HG03175 (cell line): ENCODE data around the gene PHETA1.
"Not testable (repeated sequence)": the region's sequence is repeated elsewhere in the genome, so short reads cannot be mapped to it uniquely, and the experiment has no call there.

Source experiments
- ATAC-seq: cut with Tn5 transposase; IDR thresholded peaks from one replicate; pipeline ENCODE4 v1.9.1; 2021; ENCODE audit warnings: mild to moderate bottlenecking, moderate library complexity; ENCODE audit not compliant: unreplicated experiment

The PHETA1 gene

DNA sequence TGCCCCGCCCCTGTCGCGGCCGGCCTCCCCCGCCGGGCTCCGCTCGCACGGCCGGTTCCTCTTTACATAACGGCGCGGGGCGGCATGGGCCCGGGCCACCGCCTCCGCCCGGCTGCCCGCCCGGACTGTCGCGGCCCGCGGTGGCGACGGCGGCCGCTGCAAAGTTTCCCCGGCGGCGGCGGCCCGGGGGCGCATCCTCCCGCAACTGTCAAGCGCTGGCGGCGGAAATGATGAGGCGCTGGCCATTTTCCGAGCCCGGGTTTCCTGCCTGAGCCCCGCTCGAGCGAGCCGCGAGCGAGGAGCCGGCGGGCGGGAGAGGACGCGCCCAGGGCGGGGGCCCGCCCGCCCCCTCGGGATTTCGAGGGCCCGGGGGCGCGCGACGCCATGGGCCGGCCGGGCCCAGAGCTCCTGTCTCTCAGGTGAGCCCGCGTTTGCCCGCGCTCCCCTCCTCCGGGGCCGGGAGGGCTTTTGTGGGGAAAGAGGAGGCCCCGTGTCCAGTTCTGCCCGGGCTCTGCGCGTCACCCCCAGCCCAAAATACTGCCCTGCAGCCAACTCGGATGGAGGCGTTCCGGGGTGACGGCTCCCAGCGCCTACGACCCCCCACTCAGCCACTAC is 37.1 kb upstream of the PHETA1 start, which contains the start of gene SH2B3:
Gene SH2B3 (plus strand): TSS at position 65 of the 615 bp plus-strand sequence. CDS start 12,223 bp downstream, outside the sequence.
- peak; percentile 13 for ATAC-seq

DNA sequence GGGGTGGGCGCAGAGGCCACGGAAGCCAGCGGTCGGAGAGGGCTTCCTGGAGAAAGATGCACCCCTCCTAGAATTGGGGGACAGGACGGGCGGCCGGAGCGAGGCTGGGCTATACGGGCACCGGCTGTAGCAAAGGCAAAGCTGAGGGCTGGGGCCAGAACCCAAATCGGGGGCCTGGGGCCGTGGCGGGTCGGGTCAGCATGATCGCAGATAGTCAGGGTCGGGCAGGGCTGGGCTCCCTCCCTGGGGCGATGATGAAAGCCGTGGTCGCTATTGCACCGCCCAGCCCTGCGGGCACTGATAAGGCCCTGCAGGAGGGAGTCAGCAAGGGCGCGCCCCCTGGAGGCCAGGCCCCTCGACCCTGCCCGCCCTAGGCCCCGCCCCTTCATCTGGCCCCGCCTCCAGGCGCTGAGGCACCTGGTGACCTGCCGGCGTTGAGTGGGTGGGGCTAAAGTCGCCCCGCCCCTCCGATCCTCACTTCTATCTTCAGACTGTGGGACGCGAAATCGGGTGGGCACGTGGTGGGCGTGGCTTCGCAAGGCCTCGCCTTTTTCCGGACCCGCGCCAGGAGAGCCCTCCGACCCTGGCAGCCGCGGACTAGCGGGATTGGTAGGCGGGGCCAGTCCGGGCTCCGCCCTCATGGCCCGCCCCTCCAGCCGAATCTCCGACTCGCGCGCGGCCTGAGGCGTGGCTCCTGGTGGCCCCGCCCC is 36.4 kb upstream of the PHETA1 start:
- ATAC-seq: peak; percentile 66

DNA sequence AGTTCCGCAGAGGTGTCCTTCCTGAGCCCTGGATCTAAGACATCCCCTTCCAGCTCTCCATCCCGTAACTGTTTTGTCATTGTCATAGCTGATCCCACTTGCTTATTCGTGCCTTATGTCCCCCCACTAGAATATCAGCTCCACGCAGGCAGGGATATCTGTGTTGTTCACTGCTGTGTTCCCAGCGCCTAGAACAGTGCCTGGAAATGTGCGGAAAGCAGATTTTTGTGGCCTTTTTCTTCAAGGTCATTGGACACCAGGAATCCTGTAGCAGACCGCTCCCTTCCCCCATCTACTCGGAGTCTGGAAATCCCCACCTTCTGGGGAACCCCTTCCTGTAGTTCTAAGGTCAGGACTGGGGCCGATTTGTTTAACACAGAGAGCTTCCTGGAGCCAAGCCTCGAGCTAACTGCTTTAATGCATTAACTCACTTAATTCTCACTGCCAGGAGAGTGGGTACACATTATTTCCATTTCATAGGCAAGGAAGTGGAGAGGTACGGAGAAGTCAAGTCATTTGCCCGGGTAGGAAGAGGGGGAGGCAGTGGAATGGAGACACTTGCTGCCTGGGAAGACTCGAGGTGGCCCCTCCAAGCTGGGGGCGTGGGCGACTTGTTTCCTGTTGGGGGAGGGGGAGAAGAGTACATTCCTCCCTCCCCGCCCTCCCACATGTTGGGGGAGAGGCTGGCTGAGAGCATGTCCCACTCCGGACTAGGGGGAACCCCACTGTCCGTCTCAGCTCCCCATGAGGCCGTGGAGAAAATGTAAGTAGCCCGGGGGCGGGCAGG is 35.7 kb upstream of the PHETA1 start:
- no peak for ATAC-seq

DNA sequence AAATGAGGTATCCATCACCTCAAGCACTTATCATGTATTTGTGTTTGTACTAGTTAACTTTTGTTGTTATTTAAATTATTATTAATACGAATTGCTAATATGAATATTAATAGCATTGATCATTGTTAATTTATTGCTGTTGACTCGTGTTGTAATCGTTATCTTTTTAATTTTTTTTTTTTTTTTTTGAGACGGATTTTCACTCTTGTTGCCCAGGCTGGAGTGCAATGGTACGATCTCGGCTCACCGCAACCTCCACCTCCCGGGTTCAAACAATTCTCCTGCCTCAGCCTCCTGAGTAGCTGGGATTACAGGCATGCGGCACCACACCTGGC is 33.6 kb upstream of the PHETA1 start:
- not testable (repeated sequence) for ATAC-seq

DNA sequence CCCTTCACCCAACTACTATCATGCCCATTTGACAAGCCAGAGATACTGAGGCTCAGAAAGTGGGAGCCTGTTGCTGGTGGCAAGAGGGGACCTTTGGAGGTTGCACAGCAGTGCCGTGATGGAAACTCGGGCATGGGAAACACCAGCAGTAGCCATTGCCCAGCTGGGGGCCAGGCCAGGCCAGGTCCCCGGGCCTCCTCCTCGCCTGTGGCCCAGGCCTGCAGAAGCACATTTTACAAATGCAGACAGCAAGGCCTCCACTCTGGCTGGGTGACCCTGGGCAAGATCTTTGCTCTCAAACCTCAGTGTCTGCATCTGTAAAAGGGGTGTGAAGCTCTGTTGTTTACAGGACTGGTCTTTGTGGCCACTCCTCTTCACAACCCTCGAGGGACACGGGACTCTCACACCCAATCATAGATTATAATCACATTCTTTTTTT is 32.3 kb upstream of the PHETA1 start:
- no peak for ATAC-seq

DNA sequence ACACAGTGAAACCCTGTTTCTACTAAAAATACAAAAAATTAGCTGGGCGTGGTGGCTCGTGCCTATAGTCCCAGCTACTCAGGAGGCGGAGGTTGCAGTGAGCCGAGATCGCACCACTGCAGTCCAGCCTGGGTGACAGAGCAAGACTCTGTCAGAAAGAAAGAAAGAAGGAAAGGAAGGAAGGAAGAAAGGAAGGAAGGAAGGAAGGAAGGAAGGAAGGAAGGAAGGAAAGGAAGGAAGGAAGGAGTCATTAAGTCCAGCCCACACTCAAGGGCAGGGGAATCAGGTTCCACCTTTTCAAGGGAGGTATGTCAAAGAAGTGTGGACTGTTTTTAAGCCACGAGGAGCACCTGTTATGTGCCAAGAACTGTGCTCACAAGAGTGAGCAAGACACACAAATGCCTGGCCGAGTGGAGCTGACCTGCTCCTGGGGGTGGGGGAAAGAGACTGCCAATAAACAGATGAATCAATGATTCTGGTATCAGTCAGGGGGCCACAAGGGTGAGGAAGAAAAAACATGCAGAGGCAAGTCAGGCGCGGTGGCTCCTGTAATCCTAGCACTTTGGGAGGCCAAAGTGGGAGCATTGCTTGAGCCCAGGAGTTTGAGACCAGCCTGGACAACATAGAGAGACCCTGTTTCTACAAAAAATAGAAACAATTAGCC is 31.0 kb upstream of the PHETA1 start:
- ATAC-seq: not testable (repeated sequence)

DNA sequence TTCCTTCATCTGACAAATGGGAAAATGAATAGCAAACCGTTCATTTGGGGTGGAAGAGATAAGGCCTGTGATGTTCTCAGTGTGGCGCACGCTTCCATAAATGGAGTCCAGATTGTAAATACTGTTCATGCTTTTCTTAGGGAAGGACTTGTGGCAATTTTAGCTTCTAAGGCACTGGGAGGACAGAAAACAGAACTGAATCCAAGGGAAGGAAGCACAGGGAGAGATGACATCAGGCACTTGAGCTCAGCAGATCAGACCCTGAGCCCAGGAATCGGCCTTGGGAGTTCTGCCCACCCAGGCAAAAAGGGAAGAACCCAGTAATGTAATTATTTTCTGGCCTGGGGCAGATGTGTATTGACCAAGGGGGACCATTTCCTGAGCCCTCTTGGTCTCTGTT is 29.6 kb upstream of the PHETA1 start:
- ATAC-seq: no peak

DNA sequence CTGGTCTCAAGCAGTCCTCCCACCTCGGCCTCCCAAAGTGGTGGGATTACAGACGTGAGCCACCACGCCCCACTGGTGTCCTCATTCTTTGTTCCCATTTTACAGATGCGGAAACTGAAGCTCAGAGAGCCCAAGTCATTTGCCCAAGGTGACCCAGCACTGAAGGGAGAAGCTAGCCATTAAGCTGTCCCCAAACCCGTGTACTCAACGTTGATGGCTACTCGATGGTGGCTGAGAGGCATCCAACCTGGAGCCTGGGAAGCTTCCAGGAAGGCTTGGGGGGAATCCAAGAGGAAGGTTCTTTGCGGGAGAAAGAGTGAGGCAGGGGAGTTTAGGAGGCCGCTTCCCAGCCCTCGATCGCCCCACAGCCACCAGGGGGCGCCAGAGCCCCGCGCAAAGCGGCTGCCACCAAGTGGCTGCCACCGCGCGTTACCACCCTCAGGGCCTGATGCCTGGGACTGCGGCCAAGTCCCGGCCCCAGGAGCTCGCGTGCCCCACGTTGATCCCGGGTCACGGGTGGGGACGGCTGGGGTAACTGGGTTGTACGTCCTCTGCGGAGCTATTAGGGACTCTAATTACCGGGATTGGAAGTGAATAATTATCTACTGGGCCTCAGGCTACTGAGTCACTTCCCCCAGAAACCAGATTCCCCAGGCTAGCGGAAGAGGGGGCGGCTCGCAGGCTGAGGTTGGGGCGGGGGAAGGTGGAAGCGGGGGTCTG is 28.0 kb upstream of the PHETA1 start:
- peak; percentile 68 for ATAC-seq

DNA sequence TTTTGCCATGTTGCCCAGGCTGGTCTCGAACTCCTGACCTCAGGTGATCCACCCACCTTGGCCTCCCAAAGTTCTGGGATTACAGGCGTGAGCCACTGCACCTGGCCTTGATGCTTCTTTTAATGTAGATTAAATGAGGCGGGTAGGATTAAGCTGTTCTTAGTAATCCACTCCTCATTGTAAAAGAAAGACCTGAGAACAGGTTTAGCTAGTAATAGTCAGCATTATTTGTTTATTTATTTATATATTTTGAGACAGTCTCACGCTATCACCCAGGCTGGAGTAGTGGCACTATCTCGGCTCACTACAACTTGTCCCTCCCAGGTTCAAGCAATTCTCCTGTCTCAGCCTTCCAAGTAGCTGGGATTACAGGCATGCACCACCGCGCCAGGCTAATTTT is 27.4 kb upstream of the PHETA1 start:
- ATAC-seq: not testable (repeated sequence)

DNA sequence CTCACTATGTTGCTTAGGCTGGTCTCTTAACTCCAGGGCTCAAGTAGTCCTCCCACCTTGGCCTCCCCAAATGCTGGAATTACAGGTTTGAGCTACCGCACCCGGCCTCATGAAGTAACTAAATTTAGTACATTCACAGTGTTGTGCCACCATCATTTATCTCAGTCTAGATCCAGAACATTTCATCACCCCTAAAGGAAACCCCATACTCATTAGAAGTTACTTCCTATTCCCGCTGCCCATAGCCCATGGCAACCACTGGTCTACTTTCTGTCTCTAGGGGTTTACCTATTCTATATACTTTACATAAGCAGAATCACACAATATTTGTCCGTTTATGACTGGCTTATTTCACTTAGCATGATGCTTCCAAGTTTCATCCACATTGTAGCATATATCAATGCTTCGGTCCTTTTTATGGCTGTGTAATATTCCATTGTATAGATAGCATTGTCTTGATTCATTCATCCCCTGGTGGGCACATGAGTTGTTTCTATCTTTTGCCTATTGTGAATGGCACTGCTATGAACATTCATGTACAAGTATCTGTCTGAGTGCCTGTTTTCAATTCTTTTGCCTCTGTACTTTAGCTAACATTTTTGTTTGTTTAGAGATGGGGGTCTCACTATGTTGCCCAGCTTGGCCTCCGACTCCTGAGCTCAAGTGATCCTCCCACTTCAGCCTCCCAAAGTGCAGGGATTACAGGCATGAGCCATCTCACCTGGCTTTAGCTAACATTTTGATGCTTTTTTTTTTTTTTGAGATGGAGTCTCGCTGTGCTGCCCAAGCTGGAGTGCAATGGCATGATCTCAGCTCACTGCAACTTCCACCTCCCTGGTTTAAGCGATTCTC is 26.7 kb upstream of the PHETA1 start:
- ATAC-seq: no peak

DNA sequence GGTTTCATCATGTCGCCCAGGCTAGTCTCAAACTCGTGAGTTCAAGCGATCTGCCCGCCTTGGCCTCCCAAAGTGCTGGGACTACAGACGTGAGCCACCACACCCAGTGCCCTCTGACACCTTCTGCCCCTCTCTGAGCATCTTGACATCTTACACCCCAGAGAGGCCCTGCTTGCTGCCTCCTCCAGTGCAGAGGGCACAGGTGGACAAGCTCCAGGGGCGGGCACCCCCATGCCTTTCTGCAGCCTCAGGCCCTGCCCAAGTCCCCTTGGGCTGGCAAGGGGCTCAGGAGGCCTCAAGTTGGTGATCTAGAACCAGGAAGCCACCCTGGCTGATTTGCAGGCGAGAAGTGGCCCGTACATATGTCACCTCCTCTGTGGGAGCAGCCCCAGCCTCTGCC is 25.6 kb upstream of the PHETA1 start:
- ATAC-seq: no peak

DNA sequence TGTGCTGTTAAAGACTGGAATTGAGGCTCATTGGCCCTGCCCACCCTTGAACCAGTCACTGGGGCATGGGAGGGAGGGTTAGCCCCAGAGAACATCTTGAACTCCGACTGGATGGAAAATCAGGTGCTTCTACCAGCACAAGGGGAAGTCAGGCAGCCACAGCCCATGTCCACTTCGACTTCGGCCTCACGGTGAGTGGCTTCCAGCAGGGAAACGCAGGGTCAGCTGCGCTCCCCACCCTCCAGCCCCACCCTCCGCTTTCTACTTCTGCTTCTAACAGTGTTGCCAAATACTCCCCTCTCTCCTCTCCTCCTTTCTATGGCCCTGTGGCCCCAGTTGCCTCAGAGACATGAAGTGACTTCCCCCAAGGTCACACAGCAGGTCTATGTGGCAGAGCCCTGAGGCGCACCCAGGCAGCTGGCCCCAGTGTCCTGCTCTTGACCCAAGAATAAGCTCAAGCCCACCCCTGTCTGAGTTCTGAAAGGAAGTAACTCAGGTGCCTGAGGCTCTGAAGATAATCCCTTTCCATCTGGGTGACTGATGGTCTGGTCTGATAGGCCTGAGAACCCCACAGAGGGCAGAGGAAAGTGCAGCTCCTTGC is 24.9 kb upstream of the PHETA1 start:
- no peak for ATAC-seq

DNA sequence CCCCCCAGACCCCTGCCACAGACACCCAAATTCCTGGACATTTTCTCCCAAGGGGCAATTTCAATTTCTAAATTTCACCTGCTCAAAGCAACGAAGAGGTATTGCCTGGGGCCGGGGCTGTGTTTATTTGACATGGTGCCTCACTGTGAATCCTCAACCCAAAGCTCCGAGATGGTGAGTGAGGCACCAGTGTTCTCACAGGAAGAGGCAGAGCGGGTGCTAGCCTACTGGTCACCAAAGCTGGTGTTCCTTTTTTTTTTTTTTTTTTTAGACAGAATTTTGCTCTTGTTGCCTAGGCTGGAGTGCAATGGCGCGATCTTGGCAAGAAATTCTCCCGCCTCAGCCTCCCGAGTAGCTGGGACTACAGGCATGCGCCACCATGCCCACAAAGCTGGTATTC is 22.0 kb upstream of the PHETA1 start:
- no peak for ATAC-seq

DNA sequence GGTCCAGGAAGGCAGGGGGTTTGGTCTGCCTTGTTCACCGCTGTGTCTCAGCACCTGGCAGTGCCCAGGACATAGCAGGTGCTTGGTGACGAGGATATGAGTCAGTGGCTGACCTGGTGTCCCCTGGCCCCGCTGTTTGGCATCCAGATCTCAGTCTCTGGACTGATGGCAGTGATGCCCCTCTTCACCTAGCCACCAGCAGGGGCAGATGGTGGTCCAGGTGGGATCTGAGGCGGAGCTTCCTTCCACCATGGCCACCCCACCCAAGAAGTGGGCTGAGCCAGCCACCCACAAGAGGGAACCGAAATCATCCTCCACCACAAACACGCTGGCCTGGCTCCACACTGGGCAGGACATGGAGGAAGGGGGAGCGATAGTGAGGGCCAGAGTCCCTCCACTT is 20.7 kb upstream of the PHETA1 start:
- no peak for ATAC-seq

DNA sequence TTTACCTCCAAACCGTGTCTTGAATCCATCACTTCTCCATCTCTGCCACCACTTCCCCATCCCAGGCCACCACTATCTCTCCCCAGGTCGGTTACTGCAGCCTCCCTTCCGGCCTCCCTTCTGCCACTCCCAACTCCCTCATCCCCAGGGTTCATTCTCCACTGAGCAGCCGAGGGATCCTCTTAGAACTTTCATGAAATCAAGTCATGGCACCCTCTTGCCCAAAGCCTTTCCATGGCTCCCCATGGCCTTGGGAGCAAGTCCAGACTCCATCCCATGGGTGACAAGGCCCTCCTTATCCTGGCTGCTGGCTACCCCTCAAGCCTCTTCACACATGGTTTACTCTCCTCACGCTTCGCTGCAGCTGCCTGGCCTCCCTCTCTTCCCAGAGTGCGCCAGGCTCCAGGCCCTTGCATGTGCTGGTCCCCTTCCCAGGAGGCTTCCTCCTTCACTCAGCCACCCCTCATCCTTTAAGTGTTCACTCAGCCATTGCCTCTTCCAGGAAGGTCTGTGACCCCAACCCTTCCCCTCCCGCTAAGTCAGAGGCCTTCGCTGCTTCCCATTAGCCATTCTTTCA is 18.9 kb upstream of the PHETA1 start:
- ATAC-seq: no peak

DNA sequence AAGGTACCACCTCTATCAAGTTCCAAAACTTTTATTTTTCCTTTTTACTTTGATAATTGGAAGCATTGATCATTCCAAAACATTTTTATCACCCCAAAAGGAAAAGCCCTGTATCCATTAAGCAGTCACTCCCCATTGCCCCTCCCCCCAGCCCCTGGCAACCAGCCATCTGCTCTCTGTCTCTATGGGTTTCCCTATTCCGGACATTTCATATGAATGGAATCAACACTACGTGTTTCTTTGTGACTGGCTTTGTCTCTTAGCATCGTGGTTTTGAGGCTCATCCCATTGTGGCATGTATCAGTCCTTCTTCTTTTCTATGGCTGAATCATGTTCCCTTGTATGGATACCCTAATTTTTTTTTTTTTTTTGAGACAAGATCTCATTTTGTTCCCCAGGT is 18.0 kb upstream of the PHETA1 start:
- ATAC-seq: no peak

DNA sequence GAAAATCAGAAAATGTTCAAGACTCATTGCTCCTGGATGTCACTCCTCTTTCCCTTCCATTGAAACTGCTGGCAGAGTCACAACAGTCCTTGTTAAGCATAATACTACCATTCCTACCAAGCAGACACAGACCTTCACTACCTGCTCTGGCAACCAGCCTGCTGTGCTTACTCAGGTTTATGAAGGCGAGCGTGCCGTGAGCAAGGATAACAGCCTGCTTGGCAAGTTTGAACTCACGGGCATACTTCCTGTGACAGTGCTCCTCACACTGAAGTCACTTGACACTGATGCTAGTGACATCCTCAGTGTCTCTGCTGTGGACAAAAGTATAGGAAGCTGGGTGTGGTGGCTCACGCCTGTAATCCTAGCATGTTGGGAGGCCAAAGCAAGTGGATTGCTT is 15.7 kb upstream of the PHETA1 start:
- ATAC-seq: no peak

DNA sequence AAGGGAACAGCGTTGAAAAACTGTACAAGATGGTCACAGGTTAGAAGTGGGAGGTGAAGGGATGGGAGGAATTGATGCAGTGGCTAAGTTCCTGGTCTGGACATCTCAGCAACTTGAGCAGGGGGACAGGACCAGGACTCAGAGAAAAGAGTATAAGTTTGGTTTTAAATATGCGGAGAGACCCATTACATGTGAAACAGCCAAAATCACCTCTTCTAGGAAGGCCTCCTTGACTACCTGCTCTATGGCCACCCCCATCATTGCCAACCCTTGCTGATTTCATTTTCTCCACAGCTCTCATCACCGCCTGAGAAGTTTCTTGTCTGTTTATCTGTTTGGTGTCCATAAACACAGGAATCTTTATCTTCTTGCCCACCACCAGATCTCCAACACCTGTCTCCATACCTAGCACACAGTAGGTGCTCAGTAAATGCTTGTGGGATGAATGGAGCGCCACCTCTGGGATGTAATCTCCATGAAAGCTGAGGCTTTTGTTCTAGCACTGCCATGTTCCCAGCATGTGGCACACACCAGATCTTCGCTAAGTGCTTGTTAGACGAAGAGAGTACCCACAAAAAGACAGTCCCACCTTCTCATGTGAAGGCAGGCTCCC is 11.2 kb upstream of the PHETA1 start:
- no peak for ATAC-seq

DNA sequence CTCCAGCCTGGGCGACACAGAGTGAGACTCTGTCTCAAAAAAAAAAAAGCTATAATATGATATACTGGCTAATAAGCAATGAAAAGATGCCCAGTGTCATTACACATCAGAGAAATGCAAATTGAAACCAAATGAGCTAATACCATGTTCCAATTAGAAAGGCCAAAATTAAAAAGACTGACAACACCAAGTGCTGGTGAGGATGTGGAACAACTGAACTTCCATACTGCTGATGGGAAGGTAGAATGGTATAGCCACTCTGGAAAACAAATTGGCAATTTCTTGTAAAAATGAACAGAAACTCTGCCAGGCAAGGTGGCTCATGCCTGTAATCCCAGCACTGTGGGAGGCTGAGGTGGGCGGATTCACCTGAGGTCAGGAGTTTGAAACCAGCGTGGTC is 8.5 kb upstream of the PHETA1 start:
- ATAC-seq: no peak
